Ascending aorta (tissue), 2 donors: ENCODE measurements around the gene ZNF215. TPM values are rescaled to one million over a fixed set of nuclear protein-coding genes. Genes with fewer than 3 reads are reported as not detected.
"Not testable (repeated sequence)": the region's sequence is repeated elsewhere in the genome, so short reads cannot be mapped to it uniquely, and the experiment has no call there.

Experiments used
- DNase-seq, 2 donors: peaks; one replicate each; pipeline ENCODE4 v3.0.0-alpha.2; 2019; ENCODE audit warnings: low spot score in 2 of 2
- H3K27ac ChIP-seq, 2 donors: fragments of 200-600 bp; sonication (generic); one replicate each; pipeline ENCODE4 v1.5.1; 2016 to 2017; ENCODE audit warnings: mild to moderate bottlenecking in 1 of 2
- H3K27me3 ChIP-seq: fragments of 200-600 bp; sonication (generic); one replicate; pipeline ENCODE4 v1.5.1; 2017
- H3K36me3 ChIP-seq, 2 donors: fragments of 200-600 bp; sonication (generic); one replicate each; pipeline ENCODE4 v1.5.1; 2016
- H3K4me1 ChIP-seq, 2 donors: fragments of 200-600 bp; sonication (generic); one replicate each; pipeline ENCODE4 v1.5.1; 2016 to 2017; ENCODE audit warnings: mild to moderate bottlenecking in 1 of 2
- H3K4me3 ChIP-seq, 2 donors: fragments of 200-600 bp; sonication (generic); one replicate each; pipeline ENCODE4 v1.5.1; 2016 to 2017; ENCODE audit warnings: mild to moderate bottlenecking in 1 of 2
- H3K9me3 ChIP-seq, 2 donors: fragments of 200-600 bp; sonication (generic); one replicate each; pipeline ENCODE4 v1.5.1; 2016
- CTCF ChIP-seq, 3 experiments: fragments of 200-600 bp in 2 of 3; fragments of 450-650 bp in 1 of 3; sonication (generic) in 2 of 3; IDR thresholded peaks; one replicate each; pipeline ENCODE4 v1.5.1; 2016 to 2019; ENCODE audit warnings: antibody characterized with exemption in 3 of 3, mild to moderate bottlenecking in 1 of 3, moderate library complexity in 1 of 3
- intact Hi-C: fragments of 100-400 bp; cut with DNase I; formaldehyde crosslinking; loops from one replicate; pipeline ENCODE4 v1.15.1; 2023
- total RNA-seq: library from RNA; depleted of rRNA; stranded (reverse); fragments of >200 nt; gene quantifications from one replicate; pipeline ENCODE4 v1.1.0, GENCODE V29; 2016

ZNF215 gene
- total RNA-seq, result not detected

GRCh38 chr11:6926208-6927029 lies at the start of gene ZNF215:
Gene ZNF215, plus strand, starts transcription at chr11:6926426. Its CDS starts 5,847 bp downstream, at chr11:6932273.
- Histone ChIP-seq H3K36me3 (no peaks in the 10 kb centered on the region), H3K27me3 (no peaks in the 10 kb centered on the region), H3K9me3 (no peaks in the 10 kb centered on the region), H3K4me3 (peak within 1 kb of the TSS; percentile 78 to 79), H3K4me1 (peaks cover 0 to 3% of the 10 kb centered on the region in 2 donors), H3K27ac (peak within 1 kb of the TSS; percentile 40 to 61)
- intact Hi-C loops, result no loop called here
- DNase-seq, result peak; percentile 19 to 86
- no peak for TF ChIP-seq CTCF (IDR thresholded peaks at IDR 0.05)

- Histone ChIP-seq H3K36me3 (no peaks in the 10 kb centered on the region), H3K27me3 (no peaks in the 10 kb centered on the region), H3K4me3 (no peak overlapping the region), H3K4me1 (no peaks in the 10 kb centered on the region), H3K9me3 (no peaks in the 10 kb centered on the region), H3K27ac (no peak overlapping the region)
- no peak for DNase-seq
- TF ChIP-seq CTCF (IDR thresholded peaks at IDR 0.05), result no peak
- intact Hi-C loops, result no loop called here
Measured at GRCh38 chr11:6876914-6877313, 49.3 kb upstream of the ZNF215 start.

- no peaks in the 10 kb centered on the region for H3K36me3 ChIP-seq
- no peak for DNase-seq
- H3K27ac ChIP-seq, result no peak overlapping the region
- no peaks in the 10 kb centered on the region for H3K4me1 ChIP-seq
- intact Hi-C loops, result no loop called here
- no peak overlapping the region for H3K4me3 ChIP-seq
- H3K27me3 ChIP-seq, result no peaks in the 10 kb centered on the region
- no peaks in the 10 kb centered on the region for H3K9me3 ChIP-seq
- TF ChIP-seq CTCF (IDR thresholded peaks at IDR 0.05), result no peak
Measured at GRCh38 chr11:6882751-6883150, 43.5 kb upstream of the ZNF215 start.

- H3K4me1 ChIP-seq, DNase-seq, H3K9me3 ChIP-seq, intact Hi-C loops, H3K36me3 ChIP-seq, H3K27me3 ChIP-seq, H3K4me3 ChIP-seq, H3K27ac ChIP-seq: not testable (repeated sequence)
Measured at GRCh38 chr11:6887711-6888110, 38.5 kb upstream of the ZNF215 start.

GRCh38 chr11:6888830-6889229 lies 37.4 kb upstream of the ZNF215 start:
- no peak overlapping the region for H3K4me3 ChIP-seq
- H3K4me1 ChIP-seq, result no peaks in the 10 kb centered on the region
- no peaks in the 10 kb centered on the region for H3K9me3 ChIP-seq
- no peak for TF ChIP-seq CTCF (IDR thresholded peaks at IDR 0.05)
- H3K27ac ChIP-seq, result no peak overlapping the region
- no peak for DNase-seq
- H3K27me3 ChIP-seq, result no peaks in the 10 kb centered on the region
- H3K36me3 ChIP-seq, result no peaks in the 10 kb centered on the region
- intact Hi-C loops, result no loop called here

- H3K4me1 ChIP-seq, result no peaks in the 10 kb centered on the region
- no peak for TF ChIP-seq CTCF (IDR thresholded peaks at IDR 0.05)
- H3K27me3 ChIP-seq, result no peaks in the 10 kb centered on the region
- no peaks in the 10 kb centered on the region for H3K36me3 ChIP-seq
- intact Hi-C loops, result no loop called here
- DNase-seq, result no peak
- no peaks in the 10 kb centered on the region for H3K9me3 ChIP-seq
- H3K27ac ChIP-seq, result no peak overlapping the region
- H3K4me3 ChIP-seq, result no peak overlapping the region
Measured at GRCh38 chr11:6889835-6890234, 36.4 kb upstream of the ZNF215 start.
